Parathyroid adenoma (tissue), 2 donors: ENCODE results near the gene CLMP.

ENCODE experiments used
- H2AFZ ChIP-seq: fragments of 300-600 bp; sonication (generic); one replicate; pipeline ENCODE4 v1.7.0; 2017; ENCODE audit warnings: antibody characterized with exemption, mild to moderate bottlenecking
- H3K27ac ChIP-seq: fragments of 300-600 bp; sonication (generic); one replicate; pipeline ENCODE4 v1.7.0; 2017
- H3K27me3 ChIP-seq: fragments of 300-600 bp; sonication (generic); one replicate; pipeline ENCODE4 v1.7.0; 2017; ENCODE audit warnings: low read length; ENCODE audit not compliant: control insufficient read depth, insufficient read depth
- H3K36me3 ChIP-seq: fragments of 300-600 bp; sonication (generic); one replicate; pipeline ENCODE4 v1.7.0; 2017; ENCODE audit warnings: low read length; ENCODE audit not compliant: control insufficient read depth, insufficient read depth
- H3K4me1 ChIP-seq: fragments of 300-600 bp; sonication (generic); one replicate; pipeline ENCODE4 v1.7.0; 2017; ENCODE audit warnings: control low read depth
- H3K4me2 ChIP-seq: fragments of 300-600 bp; sonication (generic); one replicate; pipeline ENCODE4 v1.7.0; 2017; ENCODE audit warnings: low read length
- H3K4me3 ChIP-seq: fragments of 300-600 bp; sonication (generic); one replicate; pipeline ENCODE4 v1.7.0; 2017; ENCODE audit warnings: low read depth, low read length
- H3K79me2 ChIP-seq: fragments of 300-600 bp; sonication (generic); one replicate; pipeline ENCODE4 v1.7.0; 2017; ENCODE audit warnings: control low read depth
- H3K9ac ChIP-seq: fragments of 300-600 bp; sonication (generic); one replicate; pipeline ENCODE4 v1.7.0; 2017; ENCODE audit warnings: mild to moderate bottlenecking
- H3K9me3 ChIP-seq: fragments of 300-600 bp; sonication (generic); one replicate; pipeline ENCODE4 v1.7.0; 2017; ENCODE audit warnings: low read length; ENCODE audit not compliant: control insufficient read depth
- CTCF ChIP-seq: fragments of 300-600 bp; sonication (generic); IDR thresholded peaks from one replicate; pipeline ENCODE4 v1.7.0; 2017; ENCODE audit warnings: antibody characterized with exemption, mild to moderate bottlenecking
- donor health status: primary hyperparathyroidism.

CLMP gene

DNA sequence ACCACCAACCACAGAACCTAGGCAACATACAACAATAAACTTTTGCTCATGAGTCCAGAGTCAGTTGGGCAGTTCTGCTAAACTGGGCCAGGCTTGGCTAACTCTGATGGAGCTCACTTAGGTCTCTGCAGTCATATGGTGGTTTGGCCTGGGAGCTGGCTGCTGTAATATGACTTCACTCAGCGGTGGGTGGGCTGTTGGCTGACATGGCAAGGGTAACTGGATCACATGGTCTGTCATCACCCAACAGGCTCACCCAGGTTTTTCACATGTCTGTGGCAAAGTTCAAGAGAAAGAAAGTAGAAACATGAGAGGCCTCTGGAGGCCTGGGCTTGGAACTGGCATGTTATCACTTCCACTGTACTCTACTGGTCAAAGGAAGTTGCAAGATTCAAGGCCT, 43.2 kb upstream of the CLMP start:
- no peak for TF ChIP-seq CTCF
- Histone ChIP-seq H3K36me3 (no peaks in the 10 kb centered on the region), H3K27me3 (no peaks in the 10 kb centered on the region), H3K9me3 (no peaks in the 10 kb centered on the region), H3K4me3 (no peak overlapping the region), H3K27ac (no peak overlapping the region), H3K9ac (no peak overlapping the region), H3K4me1 (no peaks in the 10 kb centered on the region), H3K79me2 (no peaks in the 10 kb centered on the region), H3K4me2 (no peak overlapping the region), H2AFZ (no peak overlapping the region)

DNA sequence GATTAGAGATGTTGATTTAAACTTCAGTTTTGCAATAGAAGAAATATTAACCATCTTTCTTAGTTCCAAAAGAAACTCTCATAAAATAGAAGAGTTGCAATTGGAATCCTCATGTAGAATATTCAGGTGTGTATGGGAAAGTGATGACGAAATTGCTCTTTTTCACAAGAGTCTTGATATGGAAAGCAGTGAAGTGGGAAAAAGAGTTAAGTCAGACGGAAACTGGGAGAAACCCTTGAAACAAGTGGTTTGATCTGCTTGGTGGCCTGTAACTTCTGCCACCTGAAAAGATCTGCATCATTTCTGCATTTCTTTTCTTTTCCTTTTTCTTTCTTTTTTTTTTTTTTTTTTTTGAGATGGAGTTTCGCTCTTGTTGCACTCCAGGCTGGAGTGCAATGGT, 41.8 kb upstream of the CLMP start:
- no peaks in the 10 kb centered on the region for H3K36me3 ChIP-seq
- no peak overlapping the region for H3K4me3 ChIP-seq
- H3K27me3 ChIP-seq: no peaks in the 10 kb centered on the region
- H3K27ac ChIP-seq: no peak overlapping the region
- H3K9ac ChIP-seq: no peak overlapping the region
- H3K4me2 ChIP-seq: no peak overlapping the region
- no peaks in the 10 kb centered on the region for H3K4me1 ChIP-seq
- H2AFZ ChIP-seq: no peak overlapping the region
- no peaks in the 10 kb centered on the region for H3K9me3 ChIP-seq
- TF ChIP-seq CTCF: no peak
- H3K79me2 ChIP-seq: no peaks in the 10 kb centered on the region

- Histone ChIP-seq H3K79me2 (no peaks in the 10 kb centered on the region), H3K27me3 (no peaks in the 10 kb centered on the region), H3K4me1 (no peaks in the 10 kb centered on the region), H3K4me2 (no peak overlapping the region), H3K9me3 (no peaks in the 10 kb centered on the region), H3K4me3 (no peak overlapping the region), H3K9ac (no peak overlapping the region), H3K36me3 (no peaks in the 10 kb centered on the region), H3K27ac (no peak overlapping the region), H2AFZ (no peak overlapping the region)
- no peak for TF ChIP-seq CTCF
Observed at GRCh38 chr11:123235656-123236261, 40.7 kb upstream of the CLMP start.

DNA sequence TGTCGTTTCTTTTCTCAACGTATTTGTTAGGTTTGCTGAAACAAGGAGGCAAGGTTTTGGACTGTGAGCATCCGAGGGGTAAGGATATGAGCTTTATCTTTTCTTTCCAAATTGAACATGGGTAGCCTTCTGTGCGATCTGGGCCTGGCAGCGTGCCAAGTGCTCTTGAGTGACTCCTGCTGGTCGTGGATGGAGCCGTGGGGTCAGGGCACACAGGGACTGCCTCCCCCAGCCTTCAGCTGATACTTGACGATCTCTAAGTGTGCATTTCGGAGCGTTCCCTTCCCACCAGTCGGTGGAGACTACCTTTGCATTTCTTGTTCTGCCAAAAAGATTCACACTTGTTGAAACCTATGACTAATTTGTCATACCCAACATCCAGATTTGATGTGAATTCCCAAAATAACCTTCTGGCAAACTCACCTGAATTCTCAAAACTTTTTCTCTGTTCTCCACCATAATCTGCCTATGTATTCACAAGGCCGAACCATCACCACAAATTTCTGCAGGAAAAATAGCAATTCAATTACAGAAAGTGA, 40.1 kb upstream of the CLMP start:
- no peaks in the 10 kb centered on the region for H3K36me3 ChIP-seq
- no peaks in the 10 kb centered on the region for H3K4me1 ChIP-seq
- H3K27me3 ChIP-seq: no peaks in the 10 kb centered on the region
- H3K79me2 ChIP-seq: no peaks in the 10 kb centered on the region
- no peak overlapping the region for H3K27ac ChIP-seq
- no peak overlapping the region for H3K4me3 ChIP-seq
- H3K9ac ChIP-seq: no peak overlapping the region
- no peak overlapping the region for H3K4me2 ChIP-seq
- H2AFZ ChIP-seq: no peak overlapping the region
- no peaks in the 10 kb centered on the region for H3K9me3 ChIP-seq
- TF ChIP-seq CTCF: no peak

GRCh38 chr11:123233975-123234334, 38.9 kb upstream of the CLMP start:
- no peak overlapping the region for H3K27ac ChIP-seq
- no peaks in the 10 kb centered on the region for H3K36me3 ChIP-seq
- no peak overlapping the region for H3K4me3 ChIP-seq
- no peak overlapping the region for H2AFZ ChIP-seq
- no peaks in the 10 kb centered on the region for H3K9me3 ChIP-seq
- no peaks in the 10 kb centered on the region for H3K4me1 ChIP-seq
- H3K79me2 ChIP-seq: no peaks in the 10 kb centered on the region
- no peak overlapping the region for H3K9ac ChIP-seq
- H3K27me3 ChIP-seq: no peaks in the 10 kb centered on the region
- TF ChIP-seq CTCF: no peak
- H3K4me2 ChIP-seq: no peak overlapping the region
